ENCODE data around the gene RAB6D. TPM values are rescaled to one million over a fixed set of nuclear protein-coding genes. Genes with fewer than 3 reads are reported as not detected.

RAB6D gene
- total and polyA plus RNA-seq, 9 of the 15 experiments (the other 6 are each of a cell fraction or from before 2014, with no cell fraction given): 0.01 to 0.04 (median 0.03) TPM; not detected in 5

DNA sequence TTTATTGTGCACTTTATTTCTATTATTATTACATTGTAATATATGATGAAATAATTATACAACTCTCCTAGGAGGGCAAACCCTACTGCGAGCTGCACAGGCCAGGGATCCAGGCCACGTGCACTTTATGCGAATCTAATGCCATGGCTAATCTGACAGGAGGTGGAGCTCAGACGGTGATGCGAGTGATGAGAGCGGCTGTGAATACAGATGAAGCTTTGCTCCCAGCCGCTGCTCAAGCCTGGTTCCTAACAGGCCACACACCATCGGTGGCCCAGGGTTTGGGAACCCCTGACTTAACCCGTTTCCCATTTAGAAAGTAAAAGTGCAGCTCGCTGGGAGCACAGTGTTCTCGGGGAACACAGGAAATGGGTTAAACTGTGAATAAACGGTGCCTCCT, 40.8 kb upstream of the RAB6D start:
- no peaks in the 10 kb centered on the region for H4K20me1 ChIP-seq (replicated peaks; ENCODE audit: control insufficient read depth, insufficient read depth, low read length)
- TF ChIP-seq ELF4 (CRISPR knock-in tag; IDR thresholded peaks at IDR 0.05) (no peak), ZBTB7A (IDR thresholded peaks at IDR 0.05; ENCODE audit: borderline replicate concordance, control insufficient read depth, low read depth, low read length) (no peak), NCOA2 (IDR thresholded peaks at IDR 0.05; ENCODE audit: partially characterized antibody in 2 of 2) (no peak), PCBP2 (IDR thresholded peaks at IDR 0.05; ENCODE audit: low read depth, low read length, poor library complexity, severe bottlenecking) (no peak), BMI1 (IDR thresholded peaks at IDR 0.05; ENCODE audit: low read length) (no peak), ZFP36 (IDR thresholded peaks at IDR 0.05; ENCODE audit: low read depth, low read length, partially characterized antibody) (no peak), NR2F6 (CRISPR knock-in tag; IDR thresholded peaks at IDR 0.05) (no peak), DMBX1 (CRISPR knock-in tag; IDR thresholded peaks at IDR 0.05; ENCODE audit: borderline replicate concordance) (no peak), SP2 (IDR thresholded peaks at IDR 0.05; ENCODE audit: extremely low read depth, low read depth, low read length, poor library complexity, severe bottlenecking) (no peak)
- TF ChIP-seq, protein P1, sequence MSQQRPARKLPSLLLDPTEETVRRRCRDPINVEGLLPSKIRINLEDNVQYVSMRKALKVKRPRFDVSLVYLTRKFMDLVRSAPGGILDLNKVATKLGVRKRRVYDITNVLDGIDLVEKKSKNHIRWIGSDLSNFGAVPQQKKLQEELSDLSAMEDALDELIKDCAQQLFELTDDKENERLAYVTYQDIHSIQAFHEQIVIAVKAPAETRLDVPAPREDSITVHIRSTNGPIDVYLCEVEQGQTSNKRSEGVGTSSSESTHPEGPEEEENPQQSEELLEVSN (IDR thresholded peaks at IDR 0.05; ENCODE audit: borderline replicate concordance in 1 of 2, extremely low read depth in 1 of 2, insufficient read depth in 1 of 2, insufficient read length in 1 of 2, low read depth in 1 of 2, low read length in 1 of 2, poor library complexity in 1 of 2, severe bottlenecking in 1 of 2): no peak
- TF ChIP-seq, protein P2, sequence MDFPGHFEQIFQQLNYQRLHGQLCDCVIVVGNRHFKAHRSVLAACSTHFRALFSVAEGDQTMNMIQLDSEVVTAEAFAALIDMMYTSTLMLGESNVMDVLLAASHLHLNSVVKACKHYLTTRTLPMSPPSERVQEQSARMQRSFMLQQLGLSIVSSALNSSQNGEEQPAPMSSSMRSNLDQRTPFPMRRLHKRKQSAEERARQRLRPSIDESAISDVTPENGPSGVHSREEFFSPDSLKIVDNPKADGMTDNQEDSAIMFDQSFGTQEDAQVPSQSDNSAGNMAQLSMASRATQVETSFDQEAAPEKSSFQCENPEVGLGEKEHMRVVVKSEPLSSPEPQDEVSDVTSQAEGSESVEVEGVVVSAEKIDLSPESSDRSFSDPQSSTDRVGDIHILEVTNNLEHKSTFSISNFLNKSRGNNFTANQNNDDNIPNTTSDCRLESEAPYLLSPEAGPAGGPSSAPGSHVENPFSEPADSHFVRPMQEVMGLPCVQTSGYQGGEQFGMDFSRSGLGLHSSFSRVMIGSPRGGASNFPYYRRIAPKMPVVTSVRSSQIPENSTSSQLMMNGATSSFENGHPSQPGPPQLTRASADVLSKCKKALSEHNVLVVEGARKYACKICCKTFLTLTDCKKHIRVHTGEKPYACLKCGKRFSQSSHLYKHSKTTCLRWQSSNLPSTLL (IDR thresholded peaks at IDR 0.05): no peak
- H3K36me3 ChIP-seq (ENCODE audit: control insufficient read depth, insufficient read depth, low read length): no peaks in the 10 kb centered on the region
- ChIA-PET POLR2A (no interaction called here), CTCF (ENCODE audit: low intra/inter-chr PET ratio) (no interaction called here)
- no peaks in the 10 kb centered on the region for H3K9me3 ChIP-seq (replicated peaks; ENCODE audit: control insufficient read depth, insufficient read depth, low read depth, low read length)
- BruUV-seq (replicated peaks): no TSS peak
- no peaks in the 10 kb centered on the region; a peak in 1 of 5 replicates for H3K4me1 ChIP-seq (replicated peaks in 1 of 2; ENCODE audit: control insufficient read depth in 2 of 2, insufficient read depth in 2 of 2, low read length in 2 of 2)
- H3K27me3 ChIP-seq (ENCODE audit: control insufficient read depth in 2 of 2, insufficient read depth in 2 of 2, low read length in 2 of 2): peaks cover 34 to 50% of the 10 kb centered on the region in 2 experiments
- no peak overlapping the region for H2AFZ ChIP-seq (ENCODE audit: low read depth, low read length)
- no peak for DNase-seq (ENCODE audit: extremely low read depth in 1 of 4, low spot score in 3 of 4)
- H3K4me3 ChIP-seq: no peak overlapping the region
- no peak overlapping the region for H3K4me2 ChIP-seq (ENCODE audit: insufficient read depth, low read length)
- intact Hi-C loops (cut with micrococcal nuclease): loop anchor here (10.0 kb wide), 1 partner anchor 250 kb away; no protein-coding TSS in a partner anchor
- whole genome bisulfite sequencing (ENCODE audit: insufficient coverage, low coverage, missing lambda C conversion rate): 4% methylated on average over 12 of the region's 12 CpGs
- H3K9me1 ChIP-seq (ENCODE audit: control insufficient read depth, insufficient read depth, low read length): no peaks in the 10 kb centered on the region
- no peak; the same call in 2 of the 3 replicates for ATAC-seq
- no peaks in the 10 kb centered on the region for H3K79me2 ChIP-seq (ENCODE audit: control insufficient read depth, insufficient read depth, low read length)
- FAIRE-seq: no peak
- no peak overlapping the region for H3K9ac ChIP-seq (ENCODE audit: insufficient read depth in 1 of 2, low read depth in 2 of 2, low read length in 2 of 2)
- H3K27ac ChIP-seq (ENCODE audit: extremely low read depth, low read depth, low read length): no peak overlapping the region
- in situ Hi-C loops (cut with MboI): loop anchor here (25.0 kb wide), 2 partner anchors 383 to 733 kb away; no protein-coding TSS in a partner anchor

Data from K562 (cell line).